GM21360 (cell line): ENCODE data around the gene LONRF2.
"Not testable (repeated sequence)": the region's sequence is repeated elsewhere in the genome, so short reads cannot be mapped to it uniquely, and the experiment has no call there.

Experiments
- ATAC-seq: cut with Tn5 transposase; IDR thresholded peaks from one replicate; pipeline ENCODE4 v1.9.1; 2021; ENCODE audit warnings: mild to moderate bottlenecking, moderate library complexity; ENCODE audit not compliant: unreplicated experiment

The LONRF2 gene

DNA sequence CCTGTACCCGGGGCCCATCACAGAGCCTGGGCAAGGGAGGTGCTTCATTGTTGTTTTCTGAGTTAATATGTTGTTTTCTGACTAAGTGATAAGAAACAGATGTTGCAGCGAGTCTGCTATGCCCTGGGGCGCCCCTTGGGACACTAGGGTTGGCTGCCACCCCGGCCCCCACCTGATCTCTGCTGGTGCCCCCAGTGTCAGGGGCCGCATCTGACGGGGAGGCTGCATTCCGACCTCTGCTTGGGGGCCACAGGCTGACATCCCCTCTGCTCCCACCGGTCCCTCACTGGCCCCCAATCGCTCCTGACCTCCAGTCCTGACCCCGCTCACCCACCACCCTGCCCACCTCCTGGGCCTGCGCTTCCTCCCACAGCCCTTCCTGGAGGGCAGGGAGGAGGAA is 65.9 kb downstream of the LONRF2 start:
- no peak for ATAC-seq

DNA sequence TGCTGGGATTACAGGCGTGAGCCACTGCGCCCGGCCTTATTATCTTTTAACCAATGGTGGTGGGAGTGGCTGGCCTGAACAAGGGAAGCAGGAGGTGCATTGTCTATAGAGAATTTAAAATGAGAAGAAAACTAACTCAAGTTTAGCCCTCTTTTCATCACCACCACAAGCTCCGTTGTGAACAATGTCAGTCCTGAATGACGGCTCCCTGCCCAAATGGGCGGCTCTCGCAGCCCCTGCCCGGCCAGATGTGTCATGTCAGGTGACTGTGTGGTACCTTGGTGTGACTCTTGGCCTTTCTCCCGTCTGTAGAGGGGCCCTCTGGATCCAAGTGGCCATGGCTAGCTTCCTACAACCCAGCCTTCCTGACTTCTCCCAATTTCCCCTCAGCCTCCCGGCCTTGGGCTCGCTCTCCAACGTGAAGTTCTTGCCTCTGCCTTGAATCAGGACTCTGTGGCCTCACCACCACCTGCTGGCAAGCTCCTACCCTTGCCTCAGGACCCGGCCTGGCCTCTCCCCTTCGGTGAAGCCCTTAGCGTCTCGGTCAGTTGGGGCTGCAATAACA is 67.6 kb downstream of the LONRF2 start:
- no peak for ATAC-seq

DNA sequence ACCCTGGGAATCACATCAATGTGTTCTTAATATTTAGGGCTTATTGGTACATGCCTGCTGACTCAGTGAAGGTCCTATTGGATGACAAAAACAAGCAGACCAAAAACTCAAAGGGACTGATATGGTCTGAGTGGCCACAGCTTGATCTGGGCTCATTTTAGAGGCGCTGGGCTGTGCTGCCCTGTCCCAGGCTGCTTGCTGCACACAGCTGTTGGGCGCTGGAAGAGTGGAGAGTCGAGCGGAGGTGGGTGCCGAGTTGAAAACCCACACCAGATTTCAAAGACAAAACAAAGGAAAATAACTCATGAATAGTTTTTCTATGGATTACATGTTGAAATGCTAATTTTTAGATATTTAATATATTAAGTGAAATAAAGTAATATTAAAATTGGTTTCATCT is 68.5 kb downstream of the LONRF2 start:
- ATAC-seq: no peak

DNA sequence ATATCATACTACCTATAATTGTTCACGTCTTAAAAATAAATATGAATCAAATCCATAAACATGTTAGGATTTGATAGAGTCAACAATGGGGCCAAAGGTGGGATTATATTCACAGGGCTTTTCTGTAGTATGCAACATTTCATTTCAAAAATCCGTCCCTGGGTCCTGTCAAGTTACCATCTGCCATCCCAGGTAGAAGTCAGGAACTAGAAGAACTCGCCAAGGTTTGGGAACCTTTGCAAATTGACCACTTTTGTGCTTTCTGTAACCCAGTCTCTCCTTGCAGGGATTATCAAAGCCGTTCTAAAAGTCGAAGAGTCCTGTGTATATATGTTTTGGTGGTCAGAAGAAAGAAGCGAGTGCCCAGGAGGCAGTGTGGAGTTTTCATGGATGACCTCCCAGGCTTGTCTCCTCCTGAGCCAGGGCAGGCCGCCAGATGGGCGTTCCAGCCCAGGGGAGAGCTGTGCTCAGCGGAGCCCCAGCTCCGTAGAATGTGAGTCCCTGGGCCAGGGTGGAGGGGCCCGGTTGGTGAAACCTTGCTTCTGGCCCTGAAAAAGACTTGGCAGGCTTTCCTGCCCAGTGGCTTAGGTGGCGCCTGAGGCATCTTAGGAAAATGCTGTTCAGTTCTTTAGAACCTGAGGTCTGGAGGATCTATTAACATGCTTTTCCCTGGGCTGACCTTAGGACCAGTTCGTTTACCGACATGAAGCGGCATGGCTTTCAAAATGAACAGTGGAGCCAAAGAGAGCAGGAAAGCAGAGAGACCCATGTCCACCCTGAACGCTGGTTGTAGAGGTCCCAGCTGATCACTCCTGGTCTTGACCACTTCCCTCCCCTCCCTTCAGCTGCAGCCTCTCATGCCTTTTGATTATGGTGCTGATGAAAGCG is 69.2 kb downstream of the LONRF2 start:
- no peak for ATAC-seq

DNA sequence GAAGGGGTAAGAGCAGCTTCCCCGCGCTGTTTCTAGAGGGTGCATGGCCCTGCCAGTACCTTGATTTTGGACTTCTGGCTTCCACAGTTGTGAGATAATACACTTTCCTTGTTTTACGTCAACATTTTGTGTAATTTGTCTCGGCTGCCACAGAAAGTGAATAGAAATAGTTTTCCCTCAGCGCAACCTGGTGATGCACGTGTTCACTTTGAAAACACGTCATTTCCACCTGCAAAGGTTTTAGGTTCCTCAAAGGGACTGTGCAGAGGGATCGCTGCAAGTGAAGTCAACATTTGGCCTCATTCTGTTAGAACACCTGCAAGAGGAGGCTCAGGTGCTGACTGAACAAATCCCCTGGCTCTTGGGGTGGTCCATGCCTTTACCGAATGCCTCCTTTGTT is 71.7 kb downstream of the LONRF2 start:
- ATAC-seq: no peak

DNA sequence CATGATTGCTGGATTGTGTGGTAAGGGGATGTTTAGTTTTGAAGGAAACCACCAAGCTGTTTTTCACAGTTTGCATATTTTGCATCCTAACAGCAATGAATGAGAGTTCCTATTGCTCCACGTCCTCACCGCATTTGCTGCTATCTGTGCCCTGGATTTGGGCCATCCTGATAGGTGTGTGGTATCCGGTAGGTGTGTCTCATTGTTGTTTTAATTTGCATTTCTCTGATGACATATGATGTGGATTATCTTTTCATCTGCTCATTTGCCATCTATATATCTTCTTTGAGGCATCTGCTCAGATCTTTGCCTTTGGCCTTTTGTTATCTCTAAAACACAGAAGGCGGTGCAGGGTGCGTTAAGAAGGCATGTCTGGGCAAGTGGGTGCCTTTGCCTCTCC is 73.3 kb downstream of the LONRF2 start:
- no peak for ATAC-seq

DNA sequence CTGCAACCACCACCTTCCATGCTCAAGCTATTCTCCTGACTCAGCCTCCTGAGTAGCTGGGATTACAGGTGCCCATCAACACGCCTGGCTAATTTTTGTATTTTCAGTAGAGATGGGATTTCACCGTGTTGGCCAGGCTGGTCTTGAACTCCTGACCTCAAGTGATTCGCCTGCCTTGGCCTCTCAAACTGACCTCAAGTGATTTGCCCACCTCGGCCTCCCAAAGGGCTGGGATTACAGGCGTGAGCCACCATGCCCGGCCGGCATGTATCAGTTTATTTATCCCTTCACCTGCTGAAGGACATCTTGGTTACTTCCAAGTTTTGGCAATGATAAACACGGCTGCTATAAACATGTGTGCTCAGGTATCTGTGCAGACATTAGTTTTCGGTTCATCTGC is 73.7 kb downstream of the LONRF2 start:
- ATAC-seq: not testable (repeated sequence)

DNA sequence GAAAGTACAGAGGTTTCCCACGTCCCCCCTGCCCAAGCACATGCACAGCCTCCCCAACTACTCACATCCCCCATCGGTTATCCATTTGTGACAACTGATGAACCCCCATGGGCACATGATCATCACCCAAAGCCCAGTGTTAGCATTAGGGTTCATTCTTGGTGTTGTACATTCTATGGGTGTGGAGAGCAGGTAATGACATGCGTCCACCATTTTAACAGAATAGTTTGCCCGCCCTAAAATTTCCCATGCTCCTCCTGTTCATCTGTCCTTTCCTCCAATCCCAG is 74.3 kb downstream of the LONRF2 start:
- peak; percentile 22 for ATAC-seq

DNA sequence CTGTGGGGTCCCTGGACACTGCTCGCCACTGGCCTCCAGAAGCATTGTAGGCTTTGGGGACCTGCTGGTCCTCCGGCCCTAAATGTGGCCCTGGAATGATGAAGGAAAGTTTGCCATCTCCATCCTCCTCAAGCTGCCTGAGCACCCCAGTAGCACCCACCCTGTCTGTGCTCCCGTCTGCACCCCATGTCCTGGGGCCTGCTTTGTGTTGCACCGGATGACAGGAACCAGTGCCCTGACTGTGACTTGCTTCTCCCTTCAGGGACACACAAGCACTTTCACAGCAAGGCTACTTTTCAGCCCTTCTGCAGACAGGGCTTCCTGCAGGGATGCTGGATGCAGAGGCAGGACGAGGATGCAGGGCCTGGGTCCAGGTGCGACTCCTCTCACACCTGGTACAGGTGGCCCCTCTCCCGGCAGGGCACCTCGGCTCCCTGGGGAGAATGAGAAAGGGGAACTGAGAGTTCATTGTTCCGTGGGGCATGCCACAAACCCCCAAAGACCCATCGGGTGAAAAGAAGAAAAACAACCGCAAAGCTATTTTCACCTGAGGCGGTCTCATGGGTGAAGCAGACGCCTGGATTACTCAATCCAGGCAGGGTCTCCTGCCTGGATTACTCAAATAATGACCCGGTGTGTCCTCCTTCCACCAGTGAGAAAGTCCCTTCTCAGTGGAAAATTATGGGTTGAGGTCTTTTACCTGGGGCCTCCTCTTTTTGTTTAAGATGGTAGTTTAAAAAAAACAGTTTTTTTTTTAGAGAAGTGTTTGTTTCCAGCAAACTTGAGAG is 74.9 kb downstream of the LONRF2 start:
- ATAC-seq: peak; percentile 74

DNA sequence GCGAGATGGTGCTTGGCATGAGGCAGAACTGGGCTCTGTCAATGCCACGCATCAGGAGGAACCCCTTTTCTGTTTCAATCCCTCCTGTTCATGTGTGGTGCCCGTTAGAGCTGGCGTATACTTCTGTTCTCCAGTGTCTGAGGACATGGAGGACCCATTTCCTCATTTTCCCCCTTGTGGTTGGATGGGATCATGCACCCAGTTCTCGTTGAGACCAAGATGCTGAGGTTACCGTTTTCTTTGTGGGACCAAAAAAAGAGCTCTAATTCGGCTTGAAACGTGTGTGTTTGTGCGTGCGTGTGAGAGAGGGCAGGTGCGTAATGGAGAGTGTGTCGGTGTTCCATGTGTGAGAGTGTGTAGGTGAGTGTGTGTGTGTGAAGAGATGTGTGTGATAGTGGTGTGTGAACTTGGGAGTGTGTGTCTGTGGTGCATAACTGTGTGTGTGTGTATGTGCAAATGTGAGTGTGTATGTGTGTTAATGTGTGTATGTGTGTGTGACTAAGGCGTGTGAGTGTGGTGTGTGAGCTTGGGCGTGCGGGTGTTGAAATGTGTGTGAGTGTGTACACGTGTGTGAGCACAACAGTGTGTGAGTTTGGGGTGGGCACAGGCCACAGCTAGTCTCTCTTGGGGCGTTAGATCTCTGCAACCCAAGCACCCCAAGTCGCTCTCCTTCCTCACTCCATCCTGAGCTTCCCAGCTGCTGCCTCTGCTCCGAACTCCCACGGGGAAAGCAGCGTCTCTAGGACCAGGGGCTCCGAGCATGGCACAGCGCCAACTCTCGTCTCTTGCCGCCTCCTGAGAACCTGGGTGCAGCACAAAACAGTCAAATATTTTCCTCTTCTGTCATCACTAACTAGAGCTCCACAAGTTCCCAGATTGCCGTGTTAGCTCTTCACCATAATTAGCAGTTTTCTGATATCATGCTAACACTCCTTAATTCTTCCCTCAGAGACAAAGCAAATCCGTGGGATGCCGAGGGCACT is 75.8 kb downstream of the LONRF2 start:
- ATAC-seq: no peak

DNA sequence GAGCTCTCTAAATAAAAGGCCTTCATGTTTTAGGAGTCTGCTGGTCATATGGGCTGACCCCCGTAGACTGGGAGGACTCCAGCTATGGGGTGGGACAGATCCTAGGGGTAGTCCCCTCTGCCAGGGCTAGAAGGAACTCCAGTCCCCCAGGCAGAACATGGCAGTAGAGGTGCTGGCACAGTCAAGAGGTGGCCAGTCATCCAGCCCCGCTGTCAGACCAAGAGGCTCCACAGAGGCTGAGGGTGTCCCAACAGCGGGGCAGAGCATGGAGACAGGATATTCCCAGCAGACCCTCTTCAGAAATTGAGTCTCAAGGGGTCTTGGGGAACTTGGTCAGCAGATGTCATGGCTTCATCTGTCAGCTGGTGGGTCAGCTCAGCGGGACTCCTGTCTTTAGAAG is 76.6 kb downstream of the LONRF2 start:
- ATAC-seq: no peak

DNA sequence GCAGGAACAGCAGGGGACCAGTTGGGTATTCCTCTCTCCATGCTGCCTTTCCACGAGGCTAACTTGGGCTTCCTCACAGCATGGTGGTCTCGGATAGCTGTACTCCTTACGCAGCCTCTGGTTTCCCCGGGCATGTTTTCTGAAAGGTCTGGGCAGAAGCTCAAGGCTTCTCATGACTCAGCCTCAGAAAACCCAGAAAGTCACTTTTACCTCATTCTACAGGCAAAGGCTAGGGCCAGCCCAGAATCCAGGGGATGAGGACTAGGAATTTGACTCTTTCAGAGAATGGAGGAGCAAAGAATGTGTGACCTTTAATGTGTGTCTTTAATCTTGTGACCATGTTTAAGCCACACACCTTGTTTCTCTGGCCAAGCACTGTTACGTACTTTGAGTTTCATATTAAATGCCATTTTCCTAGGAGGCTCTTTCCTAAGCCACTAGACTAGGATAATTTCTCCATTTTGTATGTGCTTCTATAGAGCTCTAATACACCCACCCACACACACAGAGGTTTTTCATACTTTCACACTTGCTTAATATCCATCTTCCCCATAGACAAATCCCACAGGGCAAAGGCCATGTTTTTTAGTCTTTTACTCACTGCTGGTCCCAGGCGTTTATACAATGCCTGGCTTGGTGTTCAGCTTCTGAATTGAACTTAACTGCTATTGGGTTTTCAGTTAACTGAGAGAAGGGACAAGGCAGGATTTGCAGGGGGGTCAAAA is 77.3 kb downstream of the LONRF2 start:
- ATAC-seq: no peak

DNA sequence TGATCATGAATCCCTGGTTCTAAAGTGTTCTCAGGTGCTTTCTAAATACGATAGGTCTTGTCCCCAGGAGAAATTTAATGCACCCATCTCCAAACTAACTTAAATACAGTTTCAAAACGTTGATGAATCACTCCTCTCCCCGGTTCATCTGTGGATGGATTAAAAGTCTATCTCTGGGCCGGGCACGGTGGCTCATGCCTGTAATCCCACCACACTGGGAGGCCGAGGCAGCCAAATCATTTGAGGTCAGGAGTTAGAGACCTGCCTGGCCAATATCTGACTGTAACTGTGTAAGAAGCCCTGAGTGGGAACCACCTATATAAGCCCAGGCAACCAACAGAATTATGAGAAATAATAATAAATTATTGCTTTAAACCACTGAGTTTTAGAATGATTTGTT is 78.7 kb downstream of the LONRF2 start:
- no peak for ATAC-seq

DNA sequence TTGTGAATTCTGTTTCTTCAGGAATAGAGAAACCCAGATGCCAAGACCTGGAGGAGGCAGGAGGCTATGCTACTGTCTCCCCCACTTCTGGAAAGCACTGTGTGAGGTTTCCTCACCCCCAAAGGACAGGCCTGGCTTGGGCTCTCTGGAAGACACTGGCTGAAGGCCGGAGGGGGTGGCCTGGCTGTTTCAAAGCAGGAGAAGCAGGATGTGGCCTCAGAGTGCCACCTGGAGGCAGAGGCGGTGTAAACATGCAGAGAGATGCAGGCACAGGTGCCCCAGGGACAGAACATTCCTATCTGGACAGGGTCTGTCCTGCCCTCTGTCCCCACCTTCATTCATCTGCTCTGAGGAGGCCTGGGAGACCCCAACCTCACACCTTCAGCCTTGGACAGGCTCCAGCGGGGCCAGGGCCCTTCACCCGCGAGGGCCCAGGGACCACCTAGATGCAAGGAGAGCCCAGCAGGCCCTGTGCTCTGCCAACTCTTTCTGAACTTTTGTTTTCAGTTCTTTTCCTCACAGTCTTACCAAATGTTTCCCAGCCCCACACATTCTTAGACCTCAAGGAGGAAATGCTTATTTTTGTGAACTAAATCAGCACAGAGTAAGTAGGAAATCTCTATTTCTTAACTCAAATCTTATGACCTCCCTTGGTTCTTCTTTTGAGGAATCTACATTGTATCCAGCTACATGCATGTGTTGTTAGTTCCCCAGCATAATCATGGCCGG is 79.2 kb downstream of the LONRF2 start:
- no peak for ATAC-seq

DNA sequence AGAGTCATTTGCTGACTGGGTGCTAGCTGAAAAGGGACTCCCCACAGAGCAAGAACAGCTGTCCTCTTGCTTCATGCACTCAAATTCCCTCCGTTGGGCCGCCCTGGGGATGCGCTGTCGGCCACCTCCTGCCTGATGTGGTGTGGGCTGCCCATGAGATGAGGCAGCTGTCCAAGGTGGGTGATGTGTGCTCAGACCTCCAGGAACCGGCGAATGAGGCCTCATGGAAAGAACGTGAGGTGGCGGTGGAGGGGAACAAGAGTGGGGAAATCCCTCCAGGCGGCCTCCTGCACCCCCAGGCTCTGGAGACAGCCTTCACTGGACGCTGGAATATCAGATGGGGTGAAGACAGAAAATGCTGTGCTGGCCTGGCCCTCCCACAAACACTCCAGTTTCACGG is 79.8 kb downstream of the LONRF2 start:
- no peak for ATAC-seq

DNA sequence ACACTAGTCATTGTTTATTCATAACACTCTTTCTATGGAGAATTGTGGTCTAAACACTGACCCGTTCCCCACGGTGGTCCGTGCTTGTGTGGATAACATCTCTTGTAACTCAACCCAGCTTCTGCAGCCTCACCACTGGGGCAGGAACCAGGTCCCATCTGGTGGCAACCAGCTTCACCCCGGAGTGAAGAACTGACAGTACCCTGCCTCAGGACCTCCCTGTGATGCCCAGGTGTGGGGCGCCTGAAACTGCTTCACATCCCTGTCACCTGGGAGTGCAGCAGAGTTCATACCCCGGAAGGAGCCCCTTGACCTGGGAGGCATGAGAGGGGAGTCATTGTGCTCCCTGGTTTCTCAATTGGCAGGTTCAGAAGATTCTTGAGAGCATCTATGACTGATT is 81.1 kb downstream of the LONRF2 start:
- no peak for ATAC-seq

DNA sequence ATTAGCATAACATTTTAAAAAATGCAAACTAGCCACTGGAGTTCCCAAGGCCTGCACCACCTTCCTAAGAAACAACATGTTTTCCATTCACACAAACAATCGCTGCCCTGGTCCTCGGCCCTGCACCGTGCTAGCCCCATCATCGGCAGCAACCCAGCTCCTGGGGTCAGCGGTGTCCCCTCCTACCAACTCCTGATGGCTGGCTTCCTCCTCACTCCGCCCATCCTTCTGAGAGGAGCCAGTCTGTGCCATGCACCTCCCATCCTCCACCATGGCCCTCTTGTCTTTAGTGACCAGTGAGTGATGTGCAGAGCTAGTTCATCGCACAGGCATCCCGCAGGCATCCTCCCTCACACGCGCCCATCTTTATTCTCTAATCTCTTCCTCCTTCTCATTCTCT is 81.9 kb downstream of the LONRF2 start:
- no peak for ATAC-seq

DNA sequence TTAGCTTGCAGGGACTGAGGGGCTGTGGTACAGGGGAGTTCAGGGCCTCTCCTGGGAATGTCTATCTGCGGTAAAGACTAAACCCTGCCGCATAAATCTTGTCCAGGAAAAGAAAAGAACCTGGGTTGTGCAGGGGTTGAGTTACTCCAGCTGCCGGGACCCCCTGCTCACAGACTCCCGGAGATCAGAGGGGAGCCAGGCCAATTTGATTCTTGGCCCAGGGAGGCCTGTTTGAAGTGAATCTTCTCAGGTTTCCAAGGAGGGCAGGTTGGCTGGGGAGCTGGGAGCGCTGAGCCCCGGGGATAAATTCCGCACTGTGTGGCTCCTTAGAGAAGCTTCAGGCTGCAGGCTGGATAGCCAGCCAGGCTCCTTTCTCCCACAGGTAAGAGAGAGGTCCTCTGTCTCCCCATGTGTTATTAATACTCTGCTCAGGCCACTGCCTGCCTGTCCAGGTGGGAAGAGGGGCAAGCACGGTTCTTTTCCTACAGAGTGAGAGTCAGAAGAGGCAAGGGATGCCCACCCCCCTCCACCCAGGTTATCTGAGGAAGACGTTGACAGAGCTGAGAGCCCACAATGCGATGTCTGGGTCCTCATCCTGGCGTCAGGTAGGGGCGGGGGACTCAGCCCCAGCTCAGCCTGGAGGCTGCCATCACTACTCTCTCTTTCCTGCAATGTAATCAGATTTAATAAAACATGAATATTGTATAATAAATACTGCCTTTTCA is 82.7 kb downstream of the LONRF2 start:
- no peak for ATAC-seq

DNA sequence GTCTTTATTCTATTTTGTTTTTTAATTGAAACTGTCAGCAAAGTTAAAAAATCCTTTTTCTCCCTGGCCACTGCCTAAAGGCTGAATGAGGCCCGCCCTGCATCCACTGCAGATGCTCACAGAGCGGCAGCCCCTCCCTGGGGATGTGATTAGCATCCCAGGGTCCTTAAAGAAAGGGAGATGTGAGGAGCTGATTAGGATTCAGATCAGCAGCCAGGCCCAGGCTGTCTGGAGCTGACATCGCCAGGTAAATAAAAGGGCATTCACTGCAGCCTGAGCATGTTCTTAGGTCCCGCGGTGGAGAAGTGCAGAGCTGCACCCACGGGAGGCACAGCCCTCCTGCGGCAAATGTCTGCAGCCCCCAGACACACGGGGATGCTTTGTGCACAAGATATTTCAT is 83.8 kb downstream of the LONRF2 start:
- ATAC-seq: no peak
